Activated CD4-positive, alpha-beta T cell treated with anti-CD3 and anti-CD28 coated beads, Interleukin-2, amount 50 U/mL, for 4 hours (primary cell): ENCODE results near the gene TEKT4.
A peak's percentile ranks its signal among the peaks of the same experiment; 100 is the strongest.
"Not testable (repeated sequence)": the region's sequence is repeated elsewhere in the genome, so short reads cannot be mapped to it uniquely, and the experiment has no call there.

ENCODE experiments used
- DNase-seq, 2 experiments: peaks; one replicate each; pipeline ENCODE4 v3.0.0-alpha.2; 2020

TEKT4 gene, protein sequence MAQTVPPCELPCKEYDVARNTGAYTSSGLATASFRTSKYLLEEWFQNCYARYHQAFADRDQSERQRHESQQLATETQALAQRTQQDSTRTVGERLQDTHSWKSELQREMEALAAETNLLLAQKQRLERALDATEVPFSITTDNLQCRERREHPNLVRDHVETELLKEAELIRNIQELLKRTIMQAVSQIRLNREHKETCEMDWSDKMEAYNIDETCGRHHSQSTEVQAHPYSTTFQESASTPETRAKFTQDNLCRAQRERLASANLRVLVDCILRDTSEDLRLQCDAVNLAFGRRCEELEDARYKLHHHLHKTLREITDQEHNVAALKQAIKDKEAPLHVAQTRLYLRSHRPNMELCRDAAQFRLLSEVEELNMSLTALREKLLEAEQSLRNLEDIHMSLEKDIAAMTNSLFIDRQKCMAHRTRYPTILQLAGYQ

DNA sequence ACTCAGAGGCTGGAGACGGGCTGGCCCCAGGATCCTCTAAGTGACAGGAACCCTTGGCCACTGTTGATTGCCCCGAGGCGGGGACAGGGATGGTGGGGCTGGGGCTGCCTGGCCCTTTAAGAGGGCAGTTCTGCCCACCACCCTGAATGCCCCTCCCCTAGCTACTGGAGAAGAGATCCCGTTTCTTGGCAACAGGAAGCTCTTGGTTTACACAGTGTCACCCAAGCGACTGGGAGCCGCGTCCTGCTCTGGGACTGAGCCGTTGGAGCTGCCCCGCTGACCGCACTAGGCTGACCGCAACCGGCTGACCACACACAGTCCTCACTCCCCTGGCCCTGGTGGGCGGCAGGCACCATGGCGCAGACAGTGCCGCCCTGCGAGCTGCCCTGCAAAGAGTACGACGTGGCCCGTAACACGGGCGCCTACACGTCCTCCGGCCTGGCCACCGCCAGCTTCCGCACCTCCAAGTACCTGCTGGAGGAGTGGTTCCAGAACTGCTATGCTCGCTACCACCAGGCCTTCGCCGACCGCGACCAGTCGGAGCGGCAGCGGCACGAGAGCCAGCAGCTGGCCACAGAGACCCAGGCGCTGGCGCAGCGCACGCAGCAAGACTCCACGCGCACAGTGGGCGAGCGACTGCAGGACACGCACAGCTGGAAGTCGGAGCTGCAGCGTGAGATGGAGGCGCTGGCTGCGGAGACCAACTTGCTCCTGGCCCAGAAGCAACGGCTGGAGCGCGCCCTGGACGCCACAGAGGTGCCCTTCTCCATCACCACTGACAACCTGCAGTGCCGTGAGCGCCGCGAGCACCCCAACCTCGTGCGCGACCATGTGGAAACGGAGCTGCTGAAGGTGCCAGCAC lies at the start of gene TEKT4:
TEKT4 (plus strand) TSS at position 205 of the 862 bp plus-strand sequence; CDS start at position 355, 150 bp downstream.
- DNase-seq: no peak

DNA sequence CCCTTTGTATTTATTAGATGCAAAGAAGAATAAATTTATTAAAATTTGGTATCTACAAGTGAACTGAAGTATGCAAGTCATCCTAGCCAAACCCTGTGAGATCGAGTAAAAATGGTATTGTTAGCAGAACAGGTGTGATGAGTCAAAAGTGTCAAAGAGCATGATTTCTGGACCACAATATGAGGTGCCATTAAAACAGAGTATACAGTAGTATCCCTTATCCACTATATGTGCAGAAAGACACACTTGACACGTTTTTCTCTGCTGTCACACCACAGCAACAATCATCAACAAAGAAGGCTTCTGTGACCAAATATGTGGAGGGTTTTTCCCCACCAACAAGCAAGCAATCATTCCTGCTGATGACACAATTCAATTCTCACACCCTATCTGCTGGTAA lies 32.0 kb upstream of the TEKT4 start:
- DNase-seq: not testable (repeated sequence)

DNA sequence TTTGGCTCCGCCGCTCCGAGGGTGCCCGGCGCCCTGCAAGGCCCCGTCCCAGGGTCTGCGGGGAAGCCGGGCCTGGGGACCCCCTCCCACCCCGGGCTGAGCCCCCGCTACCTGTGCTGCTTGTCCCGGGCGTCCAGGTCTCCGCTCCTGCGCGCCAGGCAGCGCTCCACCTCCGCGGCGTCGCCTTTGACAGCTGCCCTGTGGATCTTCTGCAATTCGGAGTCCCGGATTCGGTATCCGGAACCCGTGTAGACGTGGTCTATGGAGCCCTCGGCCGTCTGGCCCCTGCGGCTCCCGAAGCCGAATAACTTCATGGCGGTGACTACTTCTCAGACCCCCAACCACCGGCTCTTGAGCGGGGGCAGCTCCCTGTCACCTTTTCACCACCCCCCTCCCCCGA lies 14.4 kb upstream of the TEKT4 start:
- not testable (repeated sequence) for DNase-seq

DNA sequence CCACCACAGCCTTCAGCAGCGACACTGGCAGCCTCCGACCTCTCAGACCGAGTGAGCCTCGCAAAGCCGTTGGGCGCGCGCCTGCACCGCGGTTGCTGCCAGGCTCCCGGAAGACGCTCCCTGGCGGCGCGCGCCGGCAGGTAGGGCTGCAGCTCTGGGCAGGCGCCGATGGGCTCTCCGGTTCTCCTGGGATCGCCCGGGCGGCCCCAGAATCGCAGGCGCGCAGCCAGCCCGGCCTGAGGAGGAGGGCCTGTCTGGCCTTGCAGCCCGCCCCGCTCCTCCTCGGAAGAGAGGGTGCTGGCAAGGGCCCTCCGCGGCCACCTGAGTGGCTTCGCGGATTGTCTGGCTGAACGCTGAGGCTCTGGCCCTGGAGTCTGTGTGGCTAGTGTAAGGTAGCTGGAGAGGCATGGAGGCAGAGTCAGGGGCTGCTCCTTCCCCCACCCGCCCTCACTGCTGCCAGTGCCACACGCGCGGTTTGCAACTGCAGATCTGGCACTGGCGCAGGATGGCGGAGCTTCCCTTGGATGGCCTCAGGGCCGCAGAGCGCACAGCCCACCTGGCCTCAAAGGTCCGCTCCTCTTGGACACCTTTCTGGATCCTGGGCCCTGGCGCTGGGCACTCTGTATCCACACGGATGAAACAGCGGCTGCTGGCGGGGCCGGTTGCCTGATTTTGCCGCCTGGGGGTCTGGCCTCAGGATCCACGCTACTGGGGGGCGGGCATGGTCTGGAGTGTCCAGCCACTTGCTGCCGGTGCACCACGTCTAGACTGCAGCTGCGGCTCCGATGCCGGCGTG lies 13.7 kb upstream of the TEKT4 start:
- not testable (repeated sequence) for DNase-seq

DNA sequence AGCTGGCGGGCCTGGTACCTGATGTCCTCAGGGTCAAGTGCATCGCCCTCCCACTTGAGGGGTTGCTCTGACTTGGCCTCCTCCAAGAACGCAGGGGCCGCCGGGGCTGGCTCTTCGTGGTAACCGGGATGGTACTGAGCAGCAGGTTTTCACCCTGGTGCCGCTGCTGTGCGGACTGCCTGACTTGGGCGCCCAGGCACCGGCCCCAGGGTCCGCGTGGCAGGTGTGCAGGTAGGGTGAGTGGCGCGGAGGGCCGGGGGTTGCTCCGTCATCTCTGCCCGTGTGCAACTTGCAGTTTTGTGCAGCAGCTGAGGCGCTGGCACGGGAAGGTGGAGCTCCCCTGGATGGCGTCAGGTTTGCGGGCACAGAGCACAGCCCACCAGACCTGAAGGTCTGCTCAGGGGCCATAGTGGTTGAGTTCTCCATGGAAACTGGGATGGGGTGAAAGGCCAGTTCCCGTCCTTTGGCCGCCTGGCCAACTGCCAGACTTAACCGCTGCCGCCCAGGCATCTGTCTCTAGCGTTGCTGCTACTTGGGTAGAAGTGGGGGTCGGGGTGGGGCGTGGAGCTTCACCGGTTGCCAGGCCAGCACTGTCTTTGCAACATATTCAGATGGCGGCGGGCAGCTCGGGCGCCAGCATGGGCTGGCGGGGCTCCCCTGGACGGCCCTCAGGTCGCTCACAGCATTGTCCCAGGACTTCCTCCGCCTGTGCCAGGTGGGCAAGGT lies 12.9 kb upstream of the TEKT4 start:
- DNase-seq: not testable (repeated sequence)

DNA sequence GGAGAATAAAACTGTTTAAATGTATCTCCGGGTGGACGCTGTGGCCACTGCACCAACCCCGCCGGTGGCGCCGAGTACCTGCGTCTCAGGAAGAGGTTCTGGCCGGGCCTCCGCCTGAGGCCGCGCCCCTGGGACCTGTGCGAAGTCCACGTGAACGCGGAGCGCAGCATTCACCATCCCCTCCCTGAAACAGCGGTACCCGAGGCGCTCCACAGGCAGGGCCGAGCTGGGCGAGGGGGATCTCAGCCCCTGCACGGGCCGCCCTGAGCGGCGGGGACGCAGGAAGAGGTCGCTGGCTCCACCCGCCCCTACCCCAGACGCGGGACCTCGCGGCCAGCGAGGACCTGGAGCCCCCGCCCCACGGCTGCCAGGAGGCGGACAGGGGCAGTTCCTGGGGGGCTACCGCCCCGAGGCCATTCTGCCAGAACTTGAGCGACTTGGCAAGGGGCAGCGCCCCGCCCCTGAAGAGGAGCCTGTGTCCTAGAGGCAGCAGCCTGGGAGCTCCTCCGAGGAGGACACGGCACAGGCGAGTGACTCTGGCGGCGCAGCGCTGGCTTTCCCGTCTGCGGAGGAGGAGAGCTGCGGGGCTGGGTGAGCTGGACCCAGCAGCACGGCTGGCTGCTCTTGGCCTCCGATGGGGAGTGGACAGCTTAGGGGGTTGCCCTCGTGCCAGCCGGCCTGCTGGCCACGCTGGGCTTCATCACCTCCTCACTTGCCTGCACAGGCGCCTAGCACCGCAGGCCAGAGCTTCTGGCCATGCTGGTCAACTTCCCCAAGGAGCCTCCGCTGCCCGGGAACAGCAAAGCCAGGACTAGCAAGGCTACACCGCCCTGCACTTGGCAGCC lies 9.7 kb upstream of the TEKT4 start:
- no peak for DNase-seq

DNA sequence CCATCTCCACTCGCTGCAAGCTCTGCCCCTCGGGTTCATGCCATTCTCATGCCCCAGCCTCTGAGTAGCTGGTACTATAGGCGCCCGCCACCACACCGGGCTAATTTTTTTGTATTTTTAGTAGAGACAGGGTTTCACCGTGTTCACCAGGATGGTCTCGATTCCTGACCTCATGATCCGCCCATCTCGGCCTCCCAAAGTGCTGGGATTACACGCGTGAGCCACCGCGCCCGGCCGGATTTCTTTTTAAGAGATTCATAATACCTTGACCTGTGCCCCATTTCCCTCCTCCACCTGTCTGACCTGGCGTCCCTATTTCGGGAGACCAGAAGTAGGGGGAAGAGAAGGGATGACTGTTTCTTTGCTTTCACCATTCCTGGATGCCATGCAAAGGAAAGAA lies 8.3 kb upstream of the TEKT4 start:
- DNase-seq: not testable (repeated sequence)

DNA sequence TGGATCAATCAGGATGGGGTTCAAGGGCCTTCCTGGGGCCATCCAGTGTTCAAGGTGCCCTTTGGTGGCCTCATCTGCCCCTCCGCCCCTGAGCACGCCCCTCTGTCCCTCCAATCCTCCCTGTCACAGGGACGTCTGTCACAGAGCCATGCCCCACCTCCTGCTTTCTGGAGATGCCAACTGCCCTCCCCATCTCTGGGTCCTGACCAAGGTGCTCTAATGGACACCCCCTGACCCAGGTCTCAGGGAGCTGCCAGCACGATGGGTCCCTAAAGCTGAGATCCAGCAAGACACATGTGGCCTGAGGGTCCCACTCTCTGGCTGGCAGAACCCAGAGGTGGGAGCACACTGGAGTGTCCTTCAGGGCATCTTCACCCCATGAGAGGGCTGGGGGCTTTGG lies 2.1 kb upstream of the TEKT4 start:
- DNase-seq: no peak

DNA sequence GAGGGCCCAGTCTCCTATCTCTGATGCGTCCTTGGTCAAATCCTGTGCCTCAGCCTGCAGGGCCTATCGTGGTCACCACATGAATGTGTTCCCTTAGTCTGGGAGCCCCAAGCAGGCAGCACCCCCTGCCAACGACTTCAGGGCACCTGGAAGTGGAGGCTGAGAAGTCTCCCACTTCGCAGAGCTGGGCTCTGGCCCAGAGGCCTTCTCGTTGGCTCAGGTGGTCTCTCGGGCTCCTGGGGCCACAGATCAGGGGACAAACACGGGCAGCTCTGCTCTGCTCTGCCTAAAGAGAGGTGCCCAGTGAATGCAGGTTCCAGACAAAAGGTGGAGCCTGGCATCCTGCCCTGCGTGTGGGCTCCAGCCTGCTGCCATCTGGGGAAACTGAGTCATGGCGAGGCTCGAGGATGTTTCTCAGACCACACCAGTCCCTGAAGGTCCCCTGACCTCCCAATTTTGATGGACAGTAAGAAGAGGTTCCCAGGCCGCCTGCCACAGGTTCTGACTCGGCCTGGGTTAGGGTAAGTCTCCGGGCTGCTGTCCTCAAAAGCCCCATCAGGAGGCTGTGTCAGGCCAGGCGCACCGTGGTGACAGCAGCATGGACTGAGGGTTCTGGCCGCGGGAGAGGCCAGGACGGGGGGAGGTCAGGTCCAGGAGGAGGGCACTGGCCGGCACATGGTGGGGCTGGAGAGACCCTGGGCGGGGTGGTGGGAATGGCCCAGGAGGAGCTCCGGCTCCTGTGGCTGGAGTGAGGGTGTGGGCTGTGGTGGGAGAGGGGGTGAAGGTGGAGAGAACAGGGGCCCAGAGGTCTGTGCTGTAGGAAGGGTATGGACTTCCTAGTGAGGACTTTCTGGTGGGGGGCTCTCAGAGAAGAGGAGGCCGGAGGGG lies 1.4 kb upstream of the TEKT4 start:
- DNase-seq: no peak

DNA sequence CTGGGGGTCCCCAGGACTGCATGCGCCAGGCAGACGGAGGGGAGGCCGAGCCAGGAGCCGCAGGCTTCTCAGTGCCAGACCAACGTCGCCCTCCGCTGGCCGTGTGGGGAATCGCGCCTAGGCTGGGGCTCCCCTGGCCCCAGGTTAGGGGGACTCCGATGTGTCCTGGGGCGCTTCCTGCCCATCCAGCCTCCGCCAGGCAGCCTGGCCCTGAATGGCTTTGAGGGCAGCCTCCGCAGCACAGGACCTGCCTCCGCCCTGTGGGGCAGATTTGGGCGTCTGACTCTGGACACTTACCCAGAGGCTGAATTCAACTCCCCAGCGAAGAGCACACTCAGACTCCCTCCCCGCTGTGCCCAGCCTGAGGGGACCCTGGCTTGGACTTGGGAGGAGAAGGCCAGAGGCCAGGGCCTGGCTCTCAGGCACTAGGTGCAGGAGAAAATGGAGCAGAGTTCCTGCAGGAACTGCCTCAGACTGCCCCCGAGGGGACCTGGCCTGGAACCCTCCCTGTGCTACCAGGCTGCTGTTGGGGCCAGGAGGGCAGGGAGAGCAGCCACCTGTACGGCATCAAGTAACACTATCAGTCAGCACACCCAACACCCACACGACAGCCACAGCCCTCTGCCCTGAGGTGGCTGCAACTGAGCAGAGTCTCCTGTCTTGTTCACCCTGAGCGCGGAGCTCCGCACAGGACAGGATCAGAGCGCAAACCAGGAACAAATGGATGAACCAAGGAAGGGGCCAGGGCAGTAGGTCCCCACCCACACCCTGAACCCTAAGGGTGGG lies 597 bp upstream of the TEKT4 start:
- DNase-seq: no peak

DNA sequence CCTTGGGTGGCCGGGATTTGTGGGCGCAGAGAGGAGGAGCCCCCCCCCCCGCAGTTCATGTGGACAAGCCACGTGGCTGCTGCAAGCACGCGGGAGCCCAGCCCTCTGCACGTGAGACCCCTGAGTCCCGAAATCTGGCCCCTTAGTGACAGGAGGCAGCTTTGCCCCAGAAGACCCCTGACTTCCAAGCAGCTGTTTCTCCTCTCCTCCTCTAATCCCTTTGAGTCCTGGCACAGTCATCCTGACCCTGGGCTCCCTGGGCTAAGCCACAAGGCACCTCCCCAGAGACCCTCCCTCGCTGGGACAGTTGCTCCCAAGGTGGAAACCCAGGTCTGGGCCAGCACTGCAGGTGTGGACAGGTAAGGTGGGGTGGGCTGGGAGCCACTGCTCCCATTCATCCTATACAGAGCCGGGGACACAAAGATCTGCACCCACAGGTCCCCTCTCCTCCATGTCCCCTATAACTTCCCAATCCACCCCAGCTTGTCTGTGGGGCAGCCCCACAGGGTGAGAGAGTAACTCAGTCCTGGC lies 923 bp downstream of the TEKT4 start:
- no peak for DNase-seq

DNA sequence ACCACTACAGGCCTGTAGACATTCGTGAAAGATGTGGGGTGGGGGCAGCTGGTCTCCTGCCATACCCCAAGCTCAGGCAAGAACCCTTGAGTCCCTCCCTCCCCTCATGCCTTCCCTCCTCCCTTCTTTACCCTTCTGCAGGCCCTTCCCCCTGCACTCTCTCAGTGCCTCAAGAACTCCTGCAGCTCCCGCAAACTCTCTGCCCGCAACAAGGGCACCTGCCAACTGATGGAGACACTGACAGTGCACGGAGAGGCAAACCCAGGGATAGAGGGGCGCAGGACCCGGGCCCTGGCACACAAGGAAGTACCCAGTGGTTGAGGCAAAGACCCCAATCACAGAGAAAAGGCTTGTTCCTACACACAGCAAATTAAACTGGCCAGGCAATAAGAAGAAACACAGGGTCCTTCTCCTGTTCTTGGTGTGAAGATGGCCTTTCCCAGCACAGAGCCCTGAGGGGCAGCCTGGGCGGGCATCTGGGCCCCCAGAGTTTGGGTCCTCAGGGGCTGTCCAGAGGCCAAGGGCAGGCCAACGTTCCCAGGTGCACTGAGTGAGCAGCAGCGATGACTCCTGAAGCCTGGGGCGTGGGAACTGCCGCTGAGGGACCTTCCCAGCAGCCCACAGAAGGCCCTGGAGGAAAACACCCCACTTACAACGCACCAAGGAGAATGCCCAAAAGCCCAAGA lies 1.6 kb downstream of the TEKT4 start:
- no peak for DNase-seq

DNA sequence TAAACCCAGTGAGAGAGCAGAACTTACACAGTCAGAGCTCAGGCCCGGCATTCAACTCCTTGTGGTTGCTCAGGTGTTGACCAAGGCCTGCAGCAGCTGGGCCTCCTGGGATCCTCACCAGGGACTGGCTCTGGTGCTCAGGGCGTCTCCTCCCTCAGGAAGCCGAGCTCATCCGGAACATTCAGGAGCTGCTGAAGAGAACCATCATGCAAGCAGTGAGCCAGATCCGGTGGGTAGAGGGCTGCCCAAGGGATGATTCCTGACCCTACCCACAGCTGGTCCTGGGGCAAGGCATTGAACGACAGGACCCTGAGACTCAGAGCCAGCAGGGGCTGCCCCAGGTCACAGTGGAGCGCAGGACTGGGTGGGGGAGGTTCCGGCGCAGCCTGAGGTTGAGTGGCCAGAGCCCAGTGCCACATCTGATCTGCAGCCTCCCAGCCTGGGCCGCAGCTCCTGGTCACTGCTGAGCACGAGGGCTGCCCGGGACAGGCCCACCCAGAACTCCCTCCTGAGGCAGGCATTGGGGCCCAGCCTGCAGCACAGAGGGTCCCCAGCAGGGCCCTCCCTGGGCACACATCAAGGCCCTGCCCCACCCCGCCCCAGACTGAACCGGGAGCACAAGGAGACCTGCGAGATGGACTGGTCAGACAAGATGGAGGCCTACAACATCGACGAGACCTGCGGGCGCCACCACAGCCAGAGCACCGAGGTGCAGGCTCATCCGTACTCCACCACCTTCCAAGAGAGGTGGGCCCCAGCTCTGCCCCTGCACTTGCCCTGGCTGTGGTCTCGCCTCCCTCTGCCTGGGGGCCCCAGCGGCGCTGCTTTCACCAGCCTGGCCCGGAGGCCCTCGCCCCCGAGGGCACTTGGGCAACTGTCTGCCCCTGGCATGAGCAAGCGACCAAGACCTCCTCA lies 2.4 kb downstream of the TEKT4 start:
- no peak for DNase-seq

DNA sequence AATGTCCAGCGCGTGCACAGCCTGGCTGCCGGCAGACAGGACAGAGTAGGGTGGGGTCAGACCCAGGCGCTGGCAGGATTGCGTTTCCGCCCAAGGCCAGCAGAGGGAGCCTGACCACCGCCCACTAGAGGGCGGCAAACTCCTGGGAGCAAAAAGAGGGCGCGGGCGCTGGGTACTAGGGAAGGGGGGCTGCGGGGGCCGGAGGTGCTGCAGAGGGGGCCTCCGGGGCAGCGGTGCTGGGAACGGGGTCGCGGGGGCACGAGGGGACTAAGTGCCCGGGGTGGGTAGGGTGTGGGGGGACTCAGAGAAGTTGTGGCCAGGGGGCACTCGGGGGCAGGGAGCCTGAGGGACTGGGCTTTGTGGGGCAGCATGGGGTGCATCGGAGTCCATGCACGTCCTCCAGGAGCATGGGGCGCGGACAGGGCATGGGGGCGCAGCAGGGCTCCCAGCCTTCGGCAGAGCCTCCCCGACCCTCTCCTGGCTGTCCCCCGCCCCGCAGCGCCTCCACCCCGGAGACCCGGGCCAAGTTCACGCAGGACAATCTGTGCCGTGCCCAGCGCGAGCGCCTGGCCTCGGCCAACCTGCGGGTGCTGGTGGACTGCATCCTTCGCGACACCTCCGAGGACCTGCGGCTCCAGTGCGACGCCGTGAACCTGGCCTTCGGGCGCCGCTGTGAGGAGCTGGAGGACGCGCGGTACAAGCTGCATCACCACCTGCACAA lies 3.2 kb downstream of the TEKT4 start:
- DNase-seq: peak; percentile 35 to 52

DNA sequence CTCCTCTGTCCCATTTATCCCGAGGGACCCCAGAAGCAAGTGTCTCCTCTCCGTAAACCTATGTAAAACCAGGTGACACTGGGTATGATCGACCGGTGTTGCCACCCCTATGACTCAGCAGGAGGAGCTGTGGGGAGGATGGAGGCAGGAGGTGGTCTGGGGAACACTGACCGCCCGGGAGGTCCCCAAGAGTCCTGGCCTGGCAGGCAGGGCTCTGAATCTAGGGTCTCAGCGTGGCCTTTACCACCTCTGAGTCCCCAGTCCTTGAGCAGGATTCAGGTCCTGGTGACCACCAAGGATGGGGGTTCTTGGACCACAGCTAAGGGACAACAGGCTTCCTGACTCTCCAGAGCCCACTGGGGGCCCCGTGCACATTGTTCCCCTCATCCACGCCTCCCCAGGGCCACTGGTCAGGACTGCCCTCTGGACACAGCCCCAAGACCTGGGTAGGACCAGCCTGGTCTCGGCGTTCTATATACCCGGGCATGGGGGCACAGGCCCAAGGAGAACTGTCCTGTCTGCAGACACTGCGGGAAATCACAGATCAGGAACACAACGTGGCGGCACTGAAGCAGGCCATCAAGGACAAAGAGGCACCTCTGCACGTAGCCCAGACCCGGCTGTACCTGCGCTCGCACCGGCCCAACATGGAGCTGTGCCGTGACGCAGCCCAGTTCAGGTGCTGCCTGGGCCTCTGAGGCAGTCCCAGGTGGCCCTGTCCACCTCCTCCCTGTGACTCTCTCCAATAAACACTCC lies 4.0 kb downstream of the TEKT4 start:
- DNase-seq: no peak
